GM12878 (cell line): ENCODE data around the gene RPL37. TPM values are rescaled to one million over a fixed set of nuclear protein-coding genes. Genes with fewer than 3 reads are reported as not detected.

ENCODE experiments used
- ATF2 ChIP-seq: IDR thresholded peaks from 2 replicates; pipeline ENCODE4 v1.6.1; 2012; ENCODE audit warnings: low read length, inconsistent platforms
- CBX3 ChIP-seq: fragments of 200-600 bp; sonication (generic); IDR thresholded peaks from 2 replicates; pipeline ENCODE4 v1.6.1; 2016; ENCODE audit warnings: low read depth, borderline replicate concordance
- CEBPZ ChIP-seq: fragments of 150-350 bp; IDR thresholded peaks from 2 replicates; pipeline ENCODE4 v1.6.1; 2016; ENCODE audit warnings: low read depth, low read length
- ELK1 ChIP-seq: IDR thresholded peaks from 2 replicates; pipeline ENCODE4 v1.6.1; 2012; ENCODE audit warnings: low read depth, low read length, improper control_type of control experiment
- MAX ChIP-seq: IDR thresholded peaks from 2 replicates; pipeline ENCODE4 v1.6.1; 2012; ENCODE audit warnings: low read depth, low read length, improper control_type of control experiment
- NR2F1 ChIP-seq: fragments of 450-650 bp; conservative IDR thresholded peaks from 2 replicates; pipeline ENCODE4 v1.6.1; 2017; ENCODE audit warnings: mild to moderate bottlenecking
- RB1 ChIP-seq: fragments of 450-650 bp; formaldehyde crosslinking; IDR thresholded peaks from 2 replicates; pipeline ENCODE4 v1.6.1; 2017; ENCODE audit warnings: mild to moderate bottlenecking, borderline replicate concordance
- SIN3A ChIP-seq: IDR thresholded peaks from 2 replicates; pipeline ENCODE4 v1.6.1; 2012; ENCODE audit warnings: low read depth, low read length, improper control_type of control experiment
- SUZ12 ChIP-seq: fragments of 200-600 bp; sonication (generic); IDR thresholded peaks from one replicate; pipeline ENCODE4 v1.6.1; 2018; ENCODE audit warnings: antibody characterized with exemption, mild to moderate bottlenecking; ENCODE audit not compliant: unreplicated experiment
- TCF3 ChIP-seq: IDR thresholded peaks from 2 replicates; pipeline ENCODE4 v1.6.1; 2012; ENCODE audit warnings: low read depth, mild to moderate bottlenecking, low read length, borderline replicate concordance; ENCODE audit not compliant: insufficient read depth
- ZNF24 ChIP-seq: fragments of 450-650 bp; IDR thresholded peaks from 2 replicates; pipeline ENCODE4 v1.6.1; 2017; ENCODE audit warnings: antibody characterized with exemption, mild to moderate bottlenecking
- polyA plus RNA-seq, 11 experiments: library from polyadenylated mRNA; depleted of rRNA in 4 of 11; unstranded in 6 of 11; stranded (reverse) in 5 of 11; fragments of >200 nt; fragmentation: Nextera tagmentation in 4 of 11; fragmentation: Illumina TruSeq in 1 of 11; extraction: Ambion mirVana in 4 of 11; extraction: Trizol in 1 of 11; gene quantifications; 1 replicate in 1 of 11; 2 replicates in 10 of 11; pipeline versions ENCODE4 v1.2.1 to v1.2.3, GENCODE V29; 2011 to 2016; ENCODE audit warnings: inconsistent platforms in 2 of 11, missing spikeins in 2 of 11, low read depth in 1 of 11
- total RNA-seq, 4 experiments: library from RNA; depleted of rRNA in 3 of 4; stranded (reverse); fragments of >200 nt in 3 of 4; fragmentation: Illumina TruSeq in 1 of 4; extraction: Trizol in 1 of 4; gene quantifications; 2 replicates each; pipeline versions ENCODE4 v1.2.1 to v1.2.3, GENCODE V29; 2013 to 2021

RPL37 gene
- total and polyA plus RNA-seq, 10 of the 15 experiments (the other 5 are each of a cell fraction or from before 2014, with no cell fraction given), result 1,697 to 6,216 (median 3,013) TPM

GRCh38 chr5:40828021-40828631 lies 6.9 kb downstream of the RPL37 start (continued):
- TF ChIP-seq MAX (no peak), RB1 (no peak), CEBPZ (no peak), TCF3 (no peak), CBX3 (no peak), SUZ12 (no peak), SIN3A (no peak), ZNF24 (no peak), NR2F1 (no peak), ATF2 (peak; percentile 22; the same call in 1 of the 2 replicates), ELK1 (no peak)
